Measurements from ENCODE around the gene TMPRSS11E.

The TMPRSS11E gene

DNA sequence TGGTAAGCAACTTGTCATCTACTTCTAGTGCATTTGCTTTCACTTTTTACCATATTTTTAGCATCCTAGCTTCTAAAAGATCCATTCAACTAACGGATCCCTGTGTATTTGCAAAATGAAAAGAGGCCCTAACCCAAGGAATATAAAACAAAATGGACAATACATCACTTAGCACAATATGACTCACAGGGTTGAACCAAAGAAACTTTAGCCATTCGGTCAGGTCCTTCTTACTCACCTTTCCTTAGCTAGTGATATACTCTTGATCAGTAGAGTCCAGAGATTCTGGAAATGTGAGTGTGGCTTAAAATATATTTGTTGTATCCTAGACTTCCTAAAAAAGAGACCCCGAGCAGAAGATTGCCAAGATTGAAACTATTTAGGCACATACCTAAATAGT is 19.5 kb downstream of the TMPRSS11E start:
- no peak for DNase-seq (ENCODE audit: low read depth, low spot score)
- H3K4me3 ChIP-seq (ENCODE audit: low read depth, low read length), result no peak overlapping the region
- POLR2A ChIA-PET, result no interaction called here
- TF ChIP-seq, protein P1, sequence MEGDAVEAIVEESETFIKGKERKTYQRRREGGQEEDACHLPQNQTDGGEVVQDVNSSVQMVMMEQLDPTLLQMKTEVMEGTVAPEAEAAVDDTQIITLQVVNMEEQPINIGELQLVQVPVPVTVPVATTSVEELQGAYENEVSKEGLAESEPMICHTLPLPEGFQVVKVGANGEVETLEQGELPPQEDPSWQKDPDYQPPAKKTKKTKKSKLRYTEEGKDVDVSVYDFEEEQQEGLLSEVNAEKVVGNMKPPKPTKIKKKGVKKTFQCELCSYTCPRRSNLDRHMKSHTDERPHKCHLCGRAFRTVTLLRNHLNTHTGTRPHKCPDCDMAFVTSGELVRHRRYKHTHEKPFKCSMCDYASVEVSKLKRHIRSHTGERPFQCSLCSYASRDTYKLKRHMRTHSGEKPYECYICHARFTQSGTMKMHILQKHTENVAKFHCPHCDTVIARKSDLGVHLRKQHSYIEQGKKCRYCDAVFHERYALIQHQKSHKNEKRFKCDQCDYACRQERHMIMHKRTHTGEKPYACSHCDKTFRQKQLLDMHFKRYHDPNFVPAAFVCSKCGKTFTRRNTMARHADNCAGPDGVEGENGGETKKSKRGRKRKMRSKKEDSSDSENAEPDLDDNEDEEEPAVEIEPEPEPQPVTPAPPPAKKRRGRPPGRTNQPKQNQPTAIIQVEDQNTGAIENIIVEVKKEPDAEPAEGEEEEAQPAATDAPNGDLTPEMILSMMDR (IDR thresholded peaks at IDR 0.05; ENCODE audit: insufficient read depth, low read length, missing control alignments), result no peak
- CTCF ChIA-PET, result no interaction called here

DNA sequence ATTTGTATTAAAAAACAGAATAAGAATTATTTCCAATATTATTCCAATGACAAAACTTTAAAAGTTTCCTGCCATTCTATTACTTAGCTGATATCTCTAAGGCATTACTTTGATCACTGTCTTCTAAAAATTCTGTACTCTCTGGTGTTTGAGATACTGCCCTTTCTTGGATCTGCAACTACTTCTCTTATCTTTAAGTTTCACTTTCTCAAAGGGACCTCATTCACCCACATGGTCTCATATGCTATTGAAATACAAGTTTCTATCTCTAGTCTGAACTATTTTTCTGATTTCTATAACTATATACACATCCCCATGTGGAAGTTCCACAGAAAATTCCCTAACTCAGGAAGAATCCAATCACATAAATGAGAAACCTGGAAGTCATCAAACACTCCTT is 22.2 kb downstream of the TMPRSS11E start:
- ChIA-PET POLR2A (no interaction called here), CTCF (no interaction called here)
- DNase-seq (ENCODE audit: low read depth, low spot score), result no peak
- TF ChIP-seq, protein P1 (IDR thresholded peaks at IDR 0.05; ENCODE audit: insufficient read depth, low read length, missing control alignments), result no peak
- no peak overlapping the region for H3K4me3 ChIP-seq (ENCODE audit: low read depth, low read length)

DNA sequence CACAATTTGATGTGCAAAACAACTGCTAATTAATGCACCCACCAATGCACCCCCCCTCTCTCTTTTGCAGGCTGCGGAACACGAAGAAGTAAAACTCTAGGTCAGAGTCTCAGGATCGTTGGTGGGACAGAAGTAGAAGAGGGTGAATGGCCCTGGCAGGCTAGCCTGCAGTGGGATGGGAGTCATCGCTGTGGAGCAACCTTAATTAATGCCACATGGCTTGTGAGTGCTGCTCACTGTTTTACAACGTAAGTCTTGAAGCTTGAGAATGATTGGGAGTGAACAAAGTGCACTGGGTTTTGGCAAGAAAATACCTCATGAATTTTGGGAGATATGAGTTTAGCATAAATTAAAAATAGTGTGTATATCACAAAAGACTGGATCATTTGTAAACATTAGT is 28.9 kb downstream of the TMPRSS11E start:
- TF ChIP-seq, protein P1 (IDR thresholded peaks at IDR 0.05; ENCODE audit: insufficient read depth, low read length, missing control alignments), result no peak
- no peak overlapping the region for H3K4me3 ChIP-seq (ENCODE audit: low read depth, low read length)
- no peak for DNase-seq (ENCODE audit: low read depth, low spot score)
- POLR2A ChIA-PET, result no interaction called here
- CTCF ChIA-PET, result no interaction called here

DNA sequence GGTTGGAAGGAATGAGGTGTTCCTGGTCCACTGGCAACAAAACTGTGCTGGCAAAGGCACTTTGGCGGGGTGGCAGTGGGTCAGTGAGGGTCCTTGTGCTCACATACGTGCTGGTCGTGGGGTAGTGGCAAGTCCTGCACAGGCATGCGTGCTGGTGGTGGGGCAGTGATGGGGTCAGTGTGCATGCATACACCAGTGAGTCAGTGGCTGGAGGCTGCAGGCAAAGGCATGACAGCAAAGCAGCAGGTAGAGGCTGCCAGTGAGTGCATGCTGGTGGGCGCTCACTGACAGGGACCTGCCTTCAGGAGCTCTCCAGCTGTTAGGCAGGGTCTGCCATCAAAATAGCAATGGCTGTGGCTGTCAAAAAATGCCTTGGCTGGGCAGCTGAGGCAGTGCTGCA is 42.1 kb downstream of the TMPRSS11E start:
- ChIA-PET CTCF (no interaction called here), POLR2A (no interaction called here)
- DNase-seq (ENCODE audit: low read depth, low spot score), result no peak
- TF ChIP-seq, protein P1 (IDR thresholded peaks at IDR 0.05; ENCODE audit: insufficient read depth, low read length, missing control alignments), result no peak
- H3K4me3 ChIP-seq (ENCODE audit: low read depth, low read length), result no peak overlapping the region

DNA sequence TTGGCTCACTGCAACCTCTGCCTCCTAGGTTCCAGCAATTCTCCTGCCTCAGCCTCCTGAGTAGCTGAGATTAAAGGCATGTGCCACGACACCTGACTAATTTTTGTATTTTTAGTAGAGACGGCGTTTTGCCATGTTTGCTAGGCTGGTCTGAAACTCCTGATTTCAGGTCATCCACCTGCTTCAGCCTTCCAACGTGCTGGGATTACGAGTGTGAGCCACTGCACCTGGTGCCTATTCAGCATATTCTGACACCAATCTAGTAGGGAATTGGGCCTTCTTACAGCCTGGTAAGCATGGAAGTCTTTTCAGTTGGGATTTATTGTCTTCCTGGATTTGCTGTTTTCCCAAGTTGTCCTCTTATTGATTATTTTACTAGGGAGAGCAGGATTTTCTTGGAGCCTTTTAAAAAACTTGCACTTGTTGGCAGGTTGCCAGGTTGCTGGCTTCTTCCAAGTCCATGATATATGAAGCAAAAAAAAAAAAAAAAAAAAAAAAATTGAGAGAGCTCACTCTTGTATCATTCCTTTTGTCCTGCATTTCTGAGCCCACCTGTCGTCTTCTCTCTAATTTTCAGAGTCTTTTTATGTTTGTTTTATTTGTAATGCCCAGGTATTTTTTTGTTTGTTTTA is 43.7 kb downstream of the TMPRSS11E start:
- no peak for DNase-seq (ENCODE audit: low read depth, low spot score)
- ChIA-PET POLR2A (no interaction called here), CTCF (no interaction called here)
- TF ChIP-seq, protein P1 (IDR thresholded peaks at IDR 0.05; ENCODE audit: insufficient read depth, low read length, missing control alignments), result no peak
- H3K4me3 ChIP-seq (ENCODE audit: low read depth, low read length), result no peak overlapping the region

DNA sequence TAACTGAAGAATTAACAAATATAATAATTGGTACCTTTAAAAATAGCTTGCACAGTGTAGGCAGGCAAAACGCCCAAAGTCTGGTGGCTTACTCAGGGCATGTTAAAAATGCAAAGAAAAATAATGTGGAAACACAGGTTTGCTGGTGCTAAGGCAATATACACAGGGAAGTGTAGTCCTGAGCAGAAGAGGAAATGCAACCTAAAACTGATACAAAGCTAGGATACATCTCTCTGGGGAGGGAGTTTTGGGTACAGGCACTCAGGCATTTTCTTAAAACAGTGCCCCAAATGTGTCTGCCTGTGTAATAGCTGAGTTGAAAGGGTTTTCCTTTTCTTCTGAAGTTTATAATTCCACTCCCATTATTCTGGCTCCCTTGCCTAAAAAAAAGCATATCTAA is 47.4 kb downstream of the TMPRSS11E start:
- no peak for DNase-seq (ENCODE audit: low read depth, low spot score)
- H3K4me3 ChIP-seq (ENCODE audit: low read depth, low read length), result no peak overlapping the region
- POLR2A ChIA-PET, result no interaction called here
- TF ChIP-seq, protein P1 (IDR thresholded peaks at IDR 0.05; ENCODE audit: insufficient read depth, low read length, missing control alignments), result no peak
- CTCF ChIA-PET, result interaction anchor here (0.9 to 1.3 kb wide), 2 partner anchors 675 to 677 kb away, joined by 3 to 5 read pairs; no protein-coding TSS in a partner anchor

Measured in AG04449 (cell line).